Stimulated activated CD4-positive, alpha-beta T cell treated with anti-CD3 and anti-CD28 coated beads, Interleukin-2, amount 100 ng/mL, for 4 hours (primary cell): ENCODE measurements around the gene NDRG4.

Source experiments
- DNase-seq: peaks from one replicate; pipeline ENCODE4 v3.0.0-alpha.2; 2020; ENCODE audit warnings: low read depth

The NDRG4 gene

DNA sequence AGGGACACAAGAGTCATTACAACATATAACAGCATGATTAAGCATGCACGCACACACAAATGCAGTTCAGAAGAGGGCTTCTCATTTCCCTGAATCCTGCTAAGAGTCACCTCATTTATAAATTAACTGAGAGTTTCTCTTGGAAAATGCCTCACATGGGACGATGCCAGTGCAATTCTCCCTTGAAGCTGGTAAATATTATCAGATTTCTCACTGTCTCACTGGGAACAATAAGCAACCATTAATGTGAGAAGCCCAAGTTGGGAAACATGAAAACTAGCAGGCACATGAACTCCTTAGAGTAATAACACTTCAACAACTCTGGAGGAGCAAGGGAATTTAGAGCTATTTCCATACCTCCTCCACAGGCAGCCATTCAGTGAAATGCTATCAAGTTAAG is 41.8 kb downstream of the NDRG4 start:
- no peak for DNase-seq

DNA sequence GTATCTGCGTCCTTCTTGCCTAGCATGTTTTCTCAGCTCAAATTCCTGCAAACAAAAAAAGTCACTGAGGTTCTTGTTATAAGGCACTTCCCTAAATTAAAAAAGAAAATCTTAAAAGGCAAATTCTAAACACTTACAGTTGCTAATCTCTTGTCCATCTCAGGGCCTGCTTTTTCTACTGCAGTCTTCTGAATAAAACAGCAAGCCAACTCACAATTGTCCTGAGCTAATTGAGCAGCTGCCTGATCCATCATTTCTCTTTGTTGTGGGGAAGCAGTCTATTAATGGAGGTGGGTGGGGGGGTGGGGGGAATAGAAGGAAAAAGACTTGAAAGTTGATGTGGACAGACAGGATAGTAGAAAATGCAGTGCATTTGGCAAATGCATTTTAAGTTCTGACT is 42.3 kb downstream of the NDRG4 start:
- DNase-seq, result no peak

DNA sequence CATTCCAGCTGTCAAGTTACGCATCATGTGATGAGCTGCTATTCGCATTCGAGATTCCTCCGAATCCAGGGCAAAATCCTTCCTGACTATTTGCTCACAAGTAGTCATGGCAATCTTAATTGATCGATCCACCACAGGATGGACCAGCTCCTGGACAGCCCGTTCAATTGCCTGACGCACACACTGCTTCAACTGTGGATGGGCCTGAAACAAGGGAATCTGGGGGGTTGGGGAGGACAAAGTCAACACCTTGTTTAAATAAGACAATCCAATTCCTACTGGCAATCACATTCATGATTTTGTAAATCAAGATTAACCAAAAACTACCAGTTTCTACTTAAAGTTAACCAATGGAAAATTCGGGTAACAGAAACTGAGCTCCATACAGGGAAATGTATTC is 43.7 kb downstream of the NDRG4 start:
- DNase-seq, result no peak

DNA sequence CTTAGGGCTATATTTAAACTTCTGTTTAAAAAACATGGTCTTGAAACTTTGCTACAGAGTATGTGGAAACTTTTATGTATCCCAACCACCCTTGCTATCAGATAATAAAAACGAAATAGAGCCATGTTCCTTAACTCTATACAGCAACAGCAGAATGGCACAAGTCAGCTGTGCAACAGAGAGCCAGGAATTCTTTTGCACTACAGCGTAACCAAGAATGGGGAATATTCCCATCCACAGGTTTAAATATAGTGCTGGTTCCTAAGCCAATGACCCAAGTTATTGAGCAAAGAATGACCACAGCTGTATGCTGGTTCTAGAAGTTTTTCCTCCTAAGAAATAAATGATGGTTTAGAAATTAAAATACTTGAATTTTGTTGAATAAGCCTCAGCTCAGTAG is 48.4 kb downstream of the NDRG4 start:
- no peak for DNase-seq

DNA sequence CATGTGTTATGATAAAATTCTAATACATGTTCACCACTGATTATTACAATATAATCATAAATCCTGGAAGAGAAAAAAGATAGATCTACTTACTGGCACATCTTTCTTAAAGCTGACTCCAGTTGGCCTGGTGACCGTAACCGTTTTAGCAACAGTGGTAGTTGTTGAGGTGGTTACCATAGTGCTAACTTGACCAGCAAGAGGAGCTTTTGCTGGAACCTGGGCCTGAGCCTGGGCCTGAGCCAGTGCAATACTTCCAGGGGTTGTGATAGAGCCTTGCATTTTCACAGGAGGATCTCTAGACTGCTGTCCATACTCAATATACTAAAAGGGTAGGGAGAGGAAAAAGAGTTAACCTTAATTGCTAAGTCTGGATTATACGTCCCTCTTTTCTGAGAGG is 51.6 kb downstream of the NDRG4 start:
- DNase-seq, result no peak

DNA sequence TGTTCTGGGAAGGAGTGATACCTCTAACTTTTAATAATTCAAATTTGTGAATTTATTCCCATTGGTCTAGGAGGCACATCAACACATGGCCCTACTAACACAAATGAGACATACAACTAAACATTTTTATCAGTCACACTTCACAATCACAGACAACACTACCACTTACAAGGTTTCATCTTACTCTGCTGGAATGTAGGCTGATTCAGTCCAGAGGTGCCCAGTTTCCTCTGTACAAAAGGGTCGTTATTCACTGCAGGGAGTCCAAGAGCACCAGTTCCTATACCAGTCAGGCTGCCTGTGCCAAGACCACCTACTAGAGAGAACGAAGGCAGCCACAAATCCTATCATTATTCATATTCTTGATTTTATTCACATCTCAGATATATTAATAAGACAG is 56.7 kb downstream of the NDRG4 start:
- no peak for DNase-seq
